Caco-2 (cell line): ENCODE measurements around the gene RNF217. TPM values are rescaled to one million over a fixed set of nuclear protein-coding genes. Genes with fewer than 3 reads are reported as not detected.

Experiments used
- BruUV-seq: library from RNA; stranded (reverse); fragments of 400-500 nt; replicated peaks from 2 replicates; lab custom pipeline; 2021; lab: Mats Ljungman, UMichigan
- CTCF ChIA-PET: fragments of 300-600 bp; sonication (Branson Sonifier 250); formaldehyde crosslinking; loops from one replicate; lab custom pipeline; 2022; ENCODE audit warnings: antibody characterized with exemption; lab: Charles Lee
- POLR2A ChIA-PET: fragments of 300-600 bp; sonication (Branson Sonifier 250); formaldehyde crosslinking; loops from one replicate; lab custom pipeline; 2022; ENCODE audit warnings: antibody characterized with exemption; lab: Charles Lee
- DNase-seq, 2 experiments: peaks; one replicate each; pipeline versions ENCODE4 v3.0.0 to v3.0.0-alpha.2; 2020 to 2022
- H3K27me3 ChIP-seq: replicated peaks from 2 replicates; pipeline ENCODE4 v1.6.0; 2011; ENCODE audit warnings: low read length; ENCODE audit not compliant: control insufficient read depth, insufficient read depth
- H3K36me3 ChIP-seq: 2 replicates; pipeline ENCODE4 v1.5.1; 2011; ENCODE audit warnings: low read length; ENCODE audit not compliant: control insufficient read depth, insufficient read depth
- H3K4me1 ChIP-seq: fragments of 250-450 bp; sonication (Bioruptor Pico); 2 replicates; pipeline ENCODE4 v1.5.1; 2020; ENCODE audit warnings: mild to moderate bottlenecking
- H3K4me3 ChIP-seq: 2 replicates; pipeline ENCODE4 v1.5.1; 2011; ENCODE audit warnings: low read depth, mild to moderate bottlenecking, control low read depth, low read length
- H3K9me3 ChIP-seq: fragments of 250-450 bp; sonication (Bioruptor Pico); 2 replicates; pipeline ENCODE4 v1.5.1; 2020; ENCODE audit warnings: mild to moderate bottlenecking, moderate library complexity
- H3K27ac Mint-ChIP-seq: one replicate; pipeline ENCODE4 v1.8.0; 2022; ENCODE audit warnings: mixed read lengths; ENCODE audit not compliant: unreplicated experiment
- H3K27me3 Mint-ChIP-seq: one replicate; pipeline ENCODE4 v1.8.0; 2022; ENCODE audit warnings: mixed read lengths; ENCODE audit not compliant: insufficient read depth, unreplicated experiment
- H3K36me3 Mint-ChIP-seq: one replicate; pipeline ENCODE4 v1.8.0; 2022; ENCODE audit warnings: mild to moderate bottlenecking, mixed read lengths; ENCODE audit not compliant: insufficient read depth, unreplicated experiment
- H3K4me1 Mint-ChIP-seq: one replicate; pipeline ENCODE4 v1.8.0; 2022; ENCODE audit warnings: low read depth, mixed read lengths; ENCODE audit not compliant: unreplicated experiment
- H3K4me3 Mint-ChIP-seq: one replicate; pipeline ENCODE4 v1.8.0; 2022; ENCODE audit warnings: mild to moderate bottlenecking, moderate library complexity, mixed read lengths; ENCODE audit not compliant: unreplicated experiment
- H3K9me3 Mint-ChIP-seq: one replicate; pipeline ENCODE4 v1.8.0; 2022; ENCODE audit warnings: mixed read lengths; ENCODE audit not compliant: unreplicated experiment
- CTCF ChIP-seq, 2 experiments: fragments of 200-600 bp in 1 of 2; IDR thresholded peaks; 1 replicate in 1 of 2; 2 replicates in 1 of 2; pipeline versions ENCODE4 v1.5.1 to v1.8.0; 2011 to 2022; ENCODE audit warnings: antibody characterized with exemption in 1 of 2, control low read depth in 1 of 2, inconsistent platforms in 1 of 2, low read depth in 1 of 2, low read length in 1 of 2, mild to moderate bottlenecking in 1 of 2, moderate library complexity in 1 of 2; ENCODE audit not compliant: insufficient read depth in 1 of 2, severe bottlenecking in 1 of 2, unreplicated experiment in 1 of 2
- intact Hi-C: fragments of 100-400 bp; cut with micrococcal nuclease; formaldehyde crosslinking; loops from one replicate; pipeline ENCODE4 v1.10.0; 2022; ENCODE audit not compliant: unreplicated experiment
- total RNA-seq: library from RNA; stranded (reverse); gene quantifications from 2 replicates; pipeline ENCODE4 v1.2.3, GENCODE V29; 2022

RNF217 gene
- total RNA-seq, 1 experiment from 2014 or later = 0.09 TPM

DNA sequence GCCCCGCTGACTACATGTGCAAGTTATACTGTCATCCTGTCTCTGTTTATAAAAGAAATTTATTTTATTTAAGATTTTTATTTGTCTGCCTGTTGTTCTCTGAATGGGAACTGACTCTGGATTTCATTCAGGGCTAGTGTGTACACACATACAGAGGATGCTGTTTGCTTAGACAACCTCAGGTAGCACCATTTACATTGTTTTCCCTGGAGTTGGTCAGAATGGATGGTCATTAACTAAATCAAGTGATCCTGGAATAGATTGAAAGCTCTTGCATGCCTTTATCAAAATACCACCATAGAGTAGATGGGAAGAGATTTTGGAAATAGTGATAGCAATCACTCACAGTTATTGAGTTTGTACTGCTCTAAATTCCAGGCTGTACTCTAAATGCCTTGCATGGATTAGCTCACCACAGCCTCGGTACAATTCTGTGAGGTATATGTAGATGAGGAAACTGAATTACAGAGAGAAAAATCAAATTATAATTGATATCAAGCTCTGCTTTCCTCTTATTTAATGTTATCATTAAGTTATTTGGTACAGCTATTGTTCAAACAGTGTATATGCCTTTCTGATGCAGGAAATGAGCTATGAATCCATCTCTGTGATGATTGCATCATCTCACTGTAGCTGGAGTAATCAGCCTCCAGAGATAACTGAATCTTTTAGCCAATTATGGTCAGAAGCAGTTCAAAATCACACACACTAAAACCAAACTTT, 51.9 kb downstream of the RNF217 start:
- ChIA-PET CTCF (no interaction called here), POLR2A (no interaction called here)
- BruUV-seq = no TSS peak
- no peak overlapping the region for H3K27ac Mint-ChIP-seq
- Histone ChIP-seq H3K4me3 (no peak overlapping the region), H3K4me1 (no peaks in the 10 kb centered on the region), H3K9me3 (no peaks in the 10 kb centered on the region), H3K36me3 (no peaks in the 10 kb centered on the region), H3K27me3 (no peaks in the 10 kb centered on the region)
- H3K4me1 Mint-ChIP-seq = no peaks in the 10 kb centered on the region
- TF ChIP-seq CTCF (IDR thresholded peaks at IDR 0.05; ENCODE audit: insufficient read depth in 1 of 2, low read depth in 1 of 2, low read length in 1 of 2, severe bottlenecking in 1 of 2, unreplicated experiment in 1 of 2) = no peak
- H3K4me3 Mint-ChIP-seq = no peak overlapping the region
- H3K9me3 Mint-ChIP-seq = no peaks in the 10 kb centered on the region
- DNase-seq = no peak
- intact Hi-C loops = no loop called here
- H3K27me3 Mint-ChIP-seq = no peaks in the 10 kb centered on the region
- H3K36me3 Mint-ChIP-seq = no peaks in the 10 kb centered on the region

GRCh38 chr6:125014661-125014957, 52.4 kb downstream of the RNF217 start:
- Mint-ChIP-seq H3K36me3 (no peaks in the 10 kb centered on the region), H3K9me3 (no peaks in the 10 kb centered on the region), H3K27ac (no peak overlapping the region), H3K4me1 (no peaks in the 10 kb centered on the region), H3K27me3 (no peaks in the 10 kb centered on the region), H3K4me3 (no peak overlapping the region)
- Histone ChIP-seq H3K36me3 (no peaks in the 10 kb centered on the region), H3K4me3 (no peak overlapping the region), H3K4me1 (no peaks in the 10 kb centered on the region), H3K9me3 (no peaks in the 10 kb centered on the region), H3K27me3 (no peaks in the 10 kb centered on the region)
- TF ChIP-seq CTCF (IDR thresholded peaks at IDR 0.05; ENCODE audit: insufficient read depth in 1 of 2, low read depth in 1 of 2, low read length in 1 of 2, severe bottlenecking in 1 of 2, unreplicated experiment in 1 of 2) = no peak
- POLR2A ChIA-PET = no interaction called here
- no TSS peak for BruUV-seq
- no peak for DNase-seq
- intact Hi-C loops = no loop called here
- CTCF ChIA-PET = no interaction called here

- Mint-ChIP-seq H3K4me3 (no peak overlapping the region), H3K27me3 (no peaks in the 10 kb centered on the region), H3K36me3 (no peaks in the 10 kb centered on the region), H3K27ac (no peak overlapping the region), H3K9me3 (no peaks in the 10 kb centered on the region), H3K4me1 (no peaks in the 10 kb centered on the region)
- no peak for DNase-seq
- Histone ChIP-seq H3K4me1 (no peaks in the 10 kb centered on the region), H3K4me3 (no peak overlapping the region), H3K27me3 (no peaks in the 10 kb centered on the region), H3K36me3 (no peaks in the 10 kb centered on the region), H3K9me3 (no peaks in the 10 kb centered on the region)
- TF ChIP-seq CTCF (IDR thresholded peaks at IDR 0.05; ENCODE audit: insufficient read depth in 1 of 2, low read depth in 1 of 2, low read length in 1 of 2, severe bottlenecking in 1 of 2, unreplicated experiment in 1 of 2) = no peak
- no TSS peak for BruUV-seq
- intact Hi-C loops = no loop called here
- ChIA-PET CTCF (no interaction called here), POLR2A (no interaction called here)
Measured at GRCh38 chr6:125015152-125015551, 52.9 kb downstream of the RNF217 start.
